Activated CD8-positive, alpha-beta memory T cell treated with anti-CD3 and anti-CD28 coated beads, Interleukin-2, amount 50 U/mL, for 24 hours (primary cell): ENCODE data around the gene MIER2.
"Not testable (repeated sequence)": the region's sequence is repeated elsewhere in the genome, so short reads cannot be mapped to it uniquely, and the experiment has no call there.

Experiments used
- DNase-seq: peaks from one replicate; pipeline ENCODE4 v3.0.0-alpha.2; 2020; ENCODE audit errors: extremely low read depth

MIER2 gene

DNA sequence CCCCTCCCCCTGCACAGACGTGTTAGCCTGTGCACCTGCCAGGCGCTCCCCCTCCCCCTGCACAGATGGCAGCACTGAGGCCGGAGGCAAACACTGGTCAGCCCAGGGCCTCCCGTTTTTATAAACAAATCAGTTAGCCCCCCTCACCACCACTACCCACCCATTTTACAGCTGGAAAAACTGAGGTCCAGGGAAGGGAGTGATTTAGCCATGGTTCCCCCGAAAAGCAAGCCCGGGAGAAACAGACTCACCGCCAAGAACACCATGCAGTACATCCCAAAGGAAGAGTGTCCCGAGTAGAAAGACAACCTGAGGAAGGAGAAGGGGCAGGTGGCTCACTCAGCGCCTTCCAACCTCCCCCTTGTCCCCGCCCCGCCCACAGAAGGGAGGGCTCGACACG lies 62.1 kb downstream of the MIER2 start:
- no peak for DNase-seq

GRCh38 chr19:281992-282391 lies 62.6 kb downstream of the MIER2 start:
- DNase-seq = no peak

DNA sequence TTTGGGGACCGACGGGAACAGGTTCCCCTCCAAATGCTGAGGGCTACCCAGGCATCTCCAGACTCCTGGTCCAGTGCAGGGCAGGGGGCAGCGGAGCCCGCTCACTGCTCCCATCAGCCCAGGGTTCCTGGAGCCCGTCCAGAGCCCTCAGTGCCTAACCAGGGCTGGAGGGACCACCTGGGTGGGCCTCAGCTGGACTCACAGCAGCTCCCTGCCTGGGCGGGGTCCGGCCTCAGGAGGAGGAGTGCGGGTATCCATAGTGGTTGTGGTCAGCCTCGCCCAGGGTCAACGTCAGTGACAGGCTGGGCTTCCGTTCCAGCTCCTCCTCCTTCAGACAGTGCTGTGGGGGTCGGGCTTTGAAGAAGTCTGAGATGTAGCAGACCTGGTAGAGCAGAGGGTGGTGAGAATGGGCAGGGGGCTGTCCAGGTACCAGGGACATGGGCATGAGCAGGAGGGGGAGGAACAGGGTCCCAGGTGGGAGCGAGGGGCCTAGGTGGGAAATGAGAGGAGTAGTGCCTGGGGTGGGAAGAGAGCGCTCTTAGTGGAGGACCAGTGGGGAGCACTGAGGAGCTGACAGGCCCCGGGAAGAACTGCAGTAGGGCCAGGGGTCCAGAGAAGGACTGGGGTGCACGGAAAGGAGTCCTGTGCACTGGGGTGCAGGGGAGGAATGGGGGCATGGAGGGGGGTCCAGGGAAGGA lies 63.3 kb downstream of the MIER2 start:
- DNase-seq = no peak

GRCh38 chr19:280541-281009 lies 64.0 kb downstream of the MIER2 start:
- DNase-seq = no peak

GRCh38 chr19:279656-280055 lies 64.9 kb downstream of the MIER2 start:
- no peak for DNase-seq

GRCh38 chr19:279231-279630 lies 65.4 kb downstream of the MIER2 start:
- DNase-seq = no peak

DNA sequence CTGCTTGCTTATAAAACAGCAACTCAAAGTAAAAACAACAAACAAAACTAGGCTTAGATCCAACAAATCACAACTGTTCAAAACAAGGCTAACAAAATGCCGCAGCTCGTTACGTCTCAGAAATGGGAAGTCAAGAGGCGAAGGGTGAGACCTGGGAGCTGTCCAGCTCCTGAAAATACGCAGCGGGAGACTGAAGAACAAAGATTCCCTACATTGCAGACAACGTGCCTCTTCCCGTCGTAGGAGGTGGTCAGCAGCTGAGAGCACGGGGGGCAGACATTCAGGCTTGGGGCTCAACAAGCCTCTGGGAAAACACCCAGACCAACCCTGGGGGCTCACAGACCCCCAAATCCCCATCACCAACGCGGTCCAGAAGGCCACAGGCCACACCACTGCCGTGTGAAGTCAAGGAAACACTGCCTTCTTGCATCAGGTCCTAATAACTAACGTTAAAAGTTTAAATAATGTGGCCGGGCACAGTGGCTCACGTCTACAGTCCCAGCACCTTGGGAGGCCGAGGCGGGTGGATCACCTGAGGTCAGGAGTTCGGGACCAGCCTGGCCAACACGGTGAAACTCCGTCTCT lies 66.9 kb downstream of the MIER2 start:
- DNase-seq = no peak

- DNase-seq = no peak
Observed at GRCh38 chr19:277131-277530, 67.5 kb downstream of the MIER2 start.

DNA sequence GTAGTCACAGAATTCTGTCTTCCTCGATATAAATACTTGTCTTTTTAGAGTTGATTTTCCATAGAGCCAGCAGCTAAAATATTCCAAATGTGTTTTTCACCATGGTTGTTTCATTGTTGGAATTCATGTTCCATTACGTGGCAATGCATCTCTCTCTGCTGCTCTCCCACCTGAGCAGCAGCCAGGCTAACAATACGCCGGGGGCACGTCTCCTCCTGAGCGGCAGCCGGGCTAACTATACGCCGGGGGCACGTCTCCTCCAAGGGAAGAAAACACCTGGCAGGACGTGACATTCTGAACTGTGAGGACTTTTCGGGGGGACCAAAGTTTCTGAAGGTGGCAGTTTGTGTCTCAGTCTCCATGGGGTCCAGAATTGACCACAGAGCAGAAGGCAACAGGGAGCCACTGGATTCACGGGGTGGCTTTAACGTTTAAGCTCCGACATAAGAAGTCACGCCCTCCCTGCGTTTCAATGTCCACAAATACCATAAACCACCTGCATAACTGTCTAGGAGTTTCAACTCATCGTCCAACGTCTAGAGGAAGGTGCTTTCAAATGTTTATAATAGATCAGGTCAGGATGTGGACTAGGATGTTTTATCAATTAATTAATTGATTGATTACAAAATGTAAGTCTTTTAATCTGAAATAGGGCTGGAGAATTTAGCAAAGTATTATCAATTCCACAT lies 68.5 kb downstream of the MIER2 start:
- DNase-seq = no peak

- no peak for DNase-seq
Observed at GRCh38 chr19:275000-275399, 69.6 kb downstream of the MIER2 start.

GRCh38 chr19:273393-273792 lies 71.2 kb downstream of the MIER2 start:
- DNase-seq = no peak

DNA sequence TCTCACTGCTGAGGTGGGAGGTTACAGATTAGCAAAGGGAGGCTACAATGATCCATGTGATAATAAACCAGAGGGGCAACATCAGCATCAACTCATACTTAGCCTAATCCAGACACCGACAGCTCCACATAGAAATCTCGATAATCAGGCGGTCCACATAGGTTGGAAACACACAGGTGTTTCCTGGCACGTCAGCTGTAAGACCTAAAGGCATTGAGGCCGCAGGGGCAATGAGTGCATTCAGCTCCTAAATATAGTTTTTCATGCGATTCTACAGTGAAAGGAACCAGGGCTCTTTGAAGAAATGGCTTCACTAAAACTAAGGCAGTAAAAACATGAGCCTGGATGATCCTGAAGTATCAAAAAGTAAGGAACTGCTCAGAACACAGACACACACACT lies 72.7 kb downstream of the MIER2 start:
- no peak for DNase-seq

DNA sequence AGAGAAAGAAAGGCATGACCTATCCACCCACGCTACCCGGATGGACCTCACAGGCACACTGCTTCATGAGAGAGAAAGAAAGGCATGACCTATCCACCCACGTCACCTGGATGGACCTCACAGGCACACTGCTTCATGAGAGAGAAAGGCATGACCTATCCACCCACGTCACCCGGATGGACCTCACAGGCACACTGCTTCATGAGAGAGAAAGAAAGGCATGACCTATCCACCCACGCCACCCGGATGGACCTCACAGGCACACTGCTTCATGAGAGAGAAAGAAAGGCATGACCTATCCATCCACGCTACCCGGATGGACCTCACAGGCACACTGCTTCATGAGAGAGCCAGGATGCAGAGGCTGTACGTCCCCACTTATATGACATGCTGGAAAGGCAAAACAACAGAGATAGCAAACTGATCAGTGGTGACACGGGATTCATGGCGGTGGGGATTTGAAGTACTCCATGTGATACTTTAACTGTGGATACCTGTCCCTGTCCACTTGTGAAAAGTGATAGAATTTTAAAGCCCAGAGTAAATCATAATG lies 73.8 kb downstream of the MIER2 start:
- not testable (repeated sequence) for DNase-seq

GRCh38 chr19:269241-269640 lies 75.4 kb downstream of the MIER2 start:
- DNase-seq = no peak

DNA sequence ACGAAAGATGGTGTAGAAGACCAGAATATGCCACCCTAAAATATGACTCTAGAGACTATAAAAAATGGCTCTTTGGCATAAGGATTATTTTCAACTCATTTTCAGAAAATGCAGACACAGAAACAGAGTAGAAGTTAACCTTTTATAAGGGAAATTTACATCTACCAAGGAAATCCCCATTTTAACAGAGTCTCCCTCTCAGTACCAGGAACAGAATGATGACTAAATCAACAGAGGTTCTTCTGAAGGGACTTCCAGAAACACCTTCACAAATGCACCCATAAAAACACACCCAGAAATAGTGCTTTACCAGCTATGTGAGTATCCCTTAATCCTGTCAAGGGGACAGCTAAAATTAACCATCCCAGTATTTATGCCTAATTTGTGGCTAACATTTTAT lies 82.5 kb downstream of the MIER2 start:
- no peak for DNase-seq

DNA sequence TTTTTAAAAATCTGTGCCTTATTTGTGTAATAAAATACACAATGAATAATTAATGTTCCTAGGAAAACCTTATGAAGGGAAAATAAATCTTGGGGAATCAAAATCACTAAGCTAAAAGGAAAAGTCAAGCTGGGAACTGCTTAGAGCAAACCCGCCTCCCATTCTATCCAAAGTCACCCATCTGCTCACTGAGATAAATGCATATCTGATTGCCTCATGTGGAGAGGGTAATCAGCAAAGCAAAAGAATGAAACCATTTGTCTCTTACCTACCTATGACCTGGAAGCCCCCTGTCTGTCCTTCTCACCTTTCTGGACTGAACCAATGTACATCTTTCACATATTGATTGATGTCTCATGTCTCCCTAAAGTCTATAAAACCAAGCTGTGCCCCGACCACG lies 87.8 kb downstream of the MIER2 start:
- not testable (repeated sequence) for DNase-seq
